Adipose tissue (tissue), 3 donors: Measurements from ENCODE around the gene NFE2L1. TPM values are rescaled to one million over a fixed set of nuclear protein-coding genes. Genes with fewer than 3 reads are reported as not detected.

Source experiments
- H3K27ac ChIP-seq: one replicate; pipeline ENCODE4 v1.5.1; 2013; ENCODE audit warnings: low read depth, low read length
- WGBS, 3 donors: extraction: QIAGEN DNeasy Blood & Tissue Kit; methylation state at CpG; one replicate each; pipeline ENCODE4 v1.1.7; 2013; 5-methylcytosine and 5-hydroxymethylcytosine counted together
- polyA plus RNA-seq, 3 donors: library from polyadenylated mRNA; stranded (reverse); fragments of 200-250 nt; gene quantifications; one replicate each; pipeline ENCODE4 v1.2.3, GENCODE V29; 2013
- donor health status: healthy with polysubstance abuse.
- donor health status: Bipolar disorder and iron deficiency.
- donor health status: healthy.

The NFE2L1 gene
- polyA plus RNA-seq, 3 donors, result 29.9 to 183 (median 91.0) TPM

GRCh38 chr17:48093341-48094045 is 45.3 kb downstream of the NFE2L1 start:
- WGBS, 3 donors, result 90 to 92% (median 91%) methylated on average over 11 of the region's 11 CpGs

GRCh38 chr17:48095611-48096010 is 47.5 kb downstream of the NFE2L1 start:
- 80 to 89% (median 86%) methylated on average over 4 of the region's 4 CpGs for WGBS, 3 donors
- no peak overlapping the region for H3K27ac ChIP-seq

More at GRCh38 chr17:48093341-48094045, 45.3 kb downstream of the NFE2L1 start:
- no peak overlapping the region for H3K27ac ChIP-seq

DNA sequence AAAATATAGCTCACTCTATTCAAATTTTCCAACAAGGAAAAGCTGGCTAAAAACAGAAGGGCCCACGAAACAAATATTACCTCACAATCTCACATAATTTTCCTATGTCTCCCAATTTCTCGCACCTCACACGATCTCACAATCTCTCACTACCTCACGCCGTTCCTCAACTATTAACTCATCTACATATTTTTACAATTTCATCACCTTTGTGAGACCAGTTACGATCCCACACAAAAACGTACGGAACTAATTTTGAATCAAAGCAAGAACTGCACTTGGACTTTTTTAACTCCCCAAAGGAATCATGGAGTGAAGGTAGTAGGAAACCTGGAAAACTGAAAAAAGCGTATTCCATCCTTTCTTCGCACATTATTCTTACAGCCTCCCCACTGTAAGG is 52.0 kb downstream of the NFE2L1 start:
- H3K27ac ChIP-seq, result no peak overlapping the region
- 32 to 58% (median 47%) methylated on average over 10 of the region's 10 CpGs for WGBS, 3 donors

DNA sequence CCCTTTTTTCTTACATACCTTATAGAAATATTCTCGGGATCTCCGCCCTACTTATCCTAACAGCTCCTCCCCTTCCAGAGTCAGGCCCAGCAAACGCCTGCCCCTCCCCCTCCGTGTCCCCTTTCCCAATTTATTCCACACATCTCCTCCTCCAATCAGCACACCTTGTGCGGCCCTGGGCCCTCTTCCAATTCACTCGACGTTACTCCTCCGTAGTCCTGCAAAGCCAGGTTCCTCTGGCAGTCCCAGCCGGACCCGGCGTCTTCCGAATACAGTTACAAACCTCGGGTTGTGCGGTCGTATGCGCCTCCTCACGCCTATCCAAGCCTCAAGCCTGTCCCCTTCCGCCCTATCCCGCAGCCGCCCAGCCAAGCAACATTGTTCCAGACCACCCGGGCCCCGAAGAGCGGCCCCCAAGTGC is 52.4 kb downstream of the NFE2L1 start:
- no peak overlapping the region for H3K27ac ChIP-seq
- WGBS, 3 donors, result 0 to 1% (median 1%) methylated on average over 23 of the region's 23 CpGs

GRCh38 chr17:48101012-48101720 is 53.0 kb downstream of the NFE2L1 start, which contains the start of gene CBX1:
CBX1 (minus strand) TSS chr17:48101478; CDS start chr17:48077004, 24,474 bp downstream.
- 0% methylated on average over 62 to 79 of the region's 79 CpGs for WGBS, 3 donors
- no peak within 1 kb of the TSS for H3K27ac ChIP-seq

- no peak overlapping the region for H3K27ac ChIP-seq
- 75 to 81% (median 75%) methylated on average over 19 of the region's 19 CpGs for WGBS, 3 donors
Observed at GRCh38 chr17:48102043-48102750, 54.0 kb downstream of the NFE2L1 start.

GRCh38 chr17:48102798-48103715 is 54.9 kb downstream of the NFE2L1 start:
- H3K27ac ChIP-seq, result no peak overlapping the region
- WGBS, 3 donors, result 49 to 80% (median 63%) methylated on average over 14 of the region's 14 CpGs

- 81 to 87% (median 81%) methylated on average over 7 of the region's 7 CpGs for WGBS, 3 donors
- H3K27ac ChIP-seq, result no peak overlapping the region
Observed at GRCh38 chr17:48104440-48104839, 56.3 kb downstream of the NFE2L1 start.

DNA sequence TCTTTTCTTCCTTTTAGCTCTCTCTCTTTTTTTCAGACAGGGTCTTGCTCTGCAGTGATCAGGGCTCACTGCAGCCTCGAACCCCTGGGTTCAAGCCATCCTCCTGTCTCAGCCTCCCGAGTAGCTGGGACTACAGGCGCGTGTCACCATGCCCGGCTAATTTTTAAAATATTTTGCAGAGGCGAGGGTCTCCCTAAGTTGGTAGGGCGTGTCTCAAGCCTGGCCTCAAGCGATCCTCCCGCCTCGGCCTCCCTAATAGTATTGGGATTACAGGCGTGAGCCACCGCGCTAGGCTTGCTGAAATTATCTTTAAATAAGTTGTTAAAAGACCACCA is 58.6 kb downstream of the NFE2L1 start:
- WGBS, 3 donors, result 35 to 51% (median 38%) methylated on average over 13 of the region's 13 CpGs
- H3K27ac ChIP-seq, result no peak overlapping the region

DNA sequence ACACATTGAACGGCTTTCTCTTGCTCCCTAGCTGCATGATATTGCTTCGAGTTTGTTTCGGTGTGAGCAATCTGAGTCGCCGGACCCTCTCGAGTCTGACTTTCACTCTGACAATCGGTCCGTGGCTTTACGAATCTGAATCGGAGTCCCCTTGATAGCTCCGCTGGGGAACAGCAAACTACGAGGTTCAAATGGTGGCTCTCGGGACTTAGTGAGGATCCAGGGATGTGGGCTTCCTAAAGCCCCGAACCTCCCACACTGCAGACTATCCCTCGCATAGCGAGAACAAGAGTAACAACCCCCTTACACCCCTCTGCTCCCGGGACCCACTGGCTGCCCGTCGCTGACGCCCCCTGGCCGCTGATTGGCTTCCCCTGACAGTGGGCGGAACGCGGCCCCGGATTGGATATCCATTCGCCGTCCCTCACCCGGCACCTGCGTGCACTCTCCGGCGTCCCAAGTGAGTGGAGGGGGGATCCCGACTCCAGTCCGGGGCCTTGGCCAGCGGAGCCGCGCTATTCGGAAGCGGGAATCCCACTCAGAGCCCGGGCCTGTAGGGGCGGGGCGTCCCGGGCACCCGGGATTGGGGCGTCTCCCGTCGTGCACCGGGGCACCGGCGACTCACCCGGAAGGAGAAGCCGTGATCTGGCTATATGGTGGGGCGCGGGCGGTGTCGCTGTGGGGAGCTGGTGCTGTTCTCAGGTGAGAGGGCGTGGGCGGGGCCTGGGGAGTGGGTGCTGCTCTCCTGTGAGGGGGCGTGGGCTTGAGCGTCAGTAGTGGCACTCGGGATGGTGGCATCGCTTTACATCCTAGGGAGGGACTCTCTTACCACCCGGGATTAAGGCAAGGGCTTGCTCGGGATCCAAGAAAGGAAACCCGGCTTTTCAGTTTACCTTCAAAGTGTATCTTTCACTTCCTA is 59.2 kb downstream of the NFE2L1 start, which contains the start of gene SNX11:
Gene SNX11 (plus strand): TSS at position 630 of the 919 bp plus-strand sequence. CDS start 4,278 bp downstream, outside the sequence.
- 0% methylated on average over 63 to 64 of the region's 64 CpGs for WGBS, 3 donors
- H3K27ac ChIP-seq, result no peak within 1 kb of the TSS

DNA sequence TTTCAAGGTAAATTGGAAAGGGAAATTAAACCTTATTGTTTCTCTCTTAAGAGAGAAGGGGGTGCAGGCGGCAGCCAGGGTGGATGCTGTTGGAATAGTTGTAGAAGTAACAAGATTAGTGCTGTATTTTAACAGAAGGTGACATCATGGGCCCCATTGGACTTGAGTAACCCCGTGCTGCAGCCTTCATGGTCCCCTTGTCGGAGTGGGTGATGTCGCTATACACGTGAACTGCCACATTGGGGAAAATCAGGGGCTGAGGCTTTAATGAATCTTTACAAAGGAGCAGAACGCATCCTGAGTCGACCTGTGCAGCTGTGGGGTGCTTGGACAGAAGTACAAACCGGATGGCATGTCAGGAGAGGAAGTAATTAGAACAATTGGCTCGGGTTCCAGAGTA is 62.6 kb downstream of the NFE2L1 start:
- WGBS, 3 donors, result 54 to 77% (median 65%) methylated on average over 9 of the region's 9 CpGs
- no peak overlapping the region for H3K27ac ChIP-seq

Other genes with a start within 250 kb of the NFE2L1 start
- gene OSBPL7, start 226.6 kb upstream of the NFE2L1 start, polyA plus RNA-seq, result 10 to 100 TPM in 1 of 3 donors, 1 to 10 TPM in 2; 5.3 to 11.0 (median 5.6) TPM
- gene MRPL10, start 216.8 kb upstream of the NFE2L1 start, polyA plus RNA-seq, result 10 to 100 TPM; 42.3 to 52.0 (median 44.2) TPM
- gene LRRC46, start 216.7 kb upstream of the NFE2L1 start, polyA plus RNA-seq, result under 1 TPM; 0.39 to 0.90 (median 0.49) TPM
- 100 to 1,000 TPM in 1 of 3 donors, 10 to 100 TPM in 2; 37.9 to 181 (median 89.5) TPM for gene SCRN2, start 207.1 kb upstream of the NFE2L1 start, polyA plus RNA-seq
- under 1 TPM; 0.45 to 0.56 (median 0.49) TPM for gene SP6, start 197.2 kb upstream of the NFE2L1 start, polyA plus RNA-seq
- 10 to 100 TPM in 1 of 3 donors, 1 to 10 TPM in 2; 7.2 to 15.7 (median 9.2) TPM for gene SP2, start 152.1 kb upstream of the NFE2L1 start, polyA plus RNA-seq
- 1 to 10 TPM; 6.2 to 9.6 (median 9.2) TPM for gene PNPO, start 106.8 kb upstream of the NFE2L1 start, polyA plus RNA-seq
- gene PRR15L, start 90.5 kb upstream of the NFE2L1 start, polyA plus RNA-seq, result 10 to 100 TPM in 1 of 3 donors, 1 to 10 TPM in 2; 1.0 to 80.7 (median 7.1) TPM
- 100 to 1,000 TPM; 119 to 176 (median 156) TPM for gene CDK5RAP3, start 77.2 kb upstream of the NFE2L1 start, polyA plus RNA-seq
- gene COPZ2, start 10.6 kb upstream of the NFE2L1 start, polyA plus RNA-seq, result 100 to 1,000 TPM in 1 of 3 donors, 10 to 100 TPM in 1, 1 to 10 TPM in 1; 6.8 to 115 (median 49.1) TPM
- gene CBX1, start 53.1 kb downstream of the NFE2L1 start, polyA plus RNA-seq, result 10 to 100 TPM; 14.8 to 55.2 (median 20.8) TPM
- gene SNX11, start 59.4 kb downstream of the NFE2L1 start, polyA plus RNA-seq, result 10 to 100 TPM in 2 of 3 donors, 1 to 10 TPM in 1; 8.4 to 17.1 (median 13.5) TPM